GM12878 (cell line): Measurements from ENCODE around the gene COL1A2. TPM values are rescaled to one million over a fixed set of nuclear protein-coding genes. Genes with fewer than 3 reads are reported as not detected.

Experiments
- ATAC-seq: fragments of 200-7000 bp; cut with Tn5 transposase; 3 replicates; pipeline ENCODE4 v1.9.1; 2020; ENCODE audit warnings: mild to moderate bottlenecking, moderate library complexity
- BruUV-seq: library from RNA; stranded (reverse); fragments of 400-500 nt; replicated peaks from 2 replicates; lab custom pipeline; 2021; lab: Mats Ljungman, UMichigan
- CTCF ChIA-PET: fragments of 300-600 bp; sonication (Branson Sonifier 250); formaldehyde crosslinking; extraction: SDS; loops from one replicate; lab custom pipeline; 2021; ENCODE audit warnings: inconsistent platforms; lab: Yijun Ruan, JAX
- POLR2A ChIA-PET: fragments of 350-600 bp; formaldehyde crosslinking; extraction: SDS; loops from one replicate; lab custom pipeline; 2021; ENCODE audit warnings: inconsistent platforms; lab: Charles Lee
- RAD21 ChIA-PET: fragments of 300-600 bp; sonication (Branson Sonifier 250); formaldehyde crosslinking; loops from one replicate; lab custom pipeline; 2023; ENCODE audit warnings: antibody characterized with exemption; ENCODE audit not compliant: unreplicated experiment; lab: Charles Lee
- SMC1A ChIA-PET: fragments of 300-600 bp; sonication (Branson Sonifier 250); formaldehyde crosslinking; loops from one replicate; lab custom pipeline; 2023; ENCODE audit not compliant: unreplicated experiment, uncharacterized antibody; lab: Charles Lee
- DNase-seq: peaks from one replicate; pipeline ENCODE4 v3.0.0-alpha.2; 2011; ENCODE audit warnings: low read depth, low spot score
- FAIRE-seq: peaks from 3 replicates; lab custom pipeline; 2011; peaks lifted over from hg19 to GRCh38; lab: Jason Lieb, UNC
- H2AFZ ChIP-seq: 2 replicates; pipeline ENCODE4 v1.6.0; 2011; ENCODE audit warnings: low read depth, low read length, control low read depth; ENCODE audit not compliant: control insufficient read depth
- H3K27ac ChIP-seq: 2 replicates; pipeline ENCODE4 v1.5.1; 2011; ENCODE audit warnings: control low read depth; ENCODE audit not compliant: control insufficient read depth, insufficient read depth
- H3K27me3 ChIP-seq, 2 experiments: replicated peaks in 1 of 2; 2 replicates each; pipeline versions ENCODE4 v1.6.0 to v1.6.1; 2011; ENCODE audit warnings: low read length in 1 of 2; ENCODE audit not compliant: control insufficient read depth in 2 of 2, insufficient read depth in 2 of 2
- H3K36me3 ChIP-seq, 2 experiments: 2 replicates each; pipeline ENCODE4 v1.5.1; 2011; ENCODE audit warnings: low read length in 1 of 2; ENCODE audit not compliant: control insufficient read depth in 2 of 2, insufficient read depth in 2 of 2
- H3K4me1 ChIP-seq: 2 replicates; pipeline ENCODE4 v1.6.1; 2011; ENCODE audit warnings: mild to moderate bottlenecking, low read length, moderate library complexity, mixed read lengths; ENCODE audit not compliant: control insufficient read depth, insufficient read depth
- H3K4me2 ChIP-seq: 2 replicates; pipeline ENCODE4 v1.6.0; 2011; ENCODE audit warnings: control low read depth; ENCODE audit not compliant: control insufficient read depth, insufficient read depth
- H3K4me3 ChIP-seq: fragments of 200-600 bp; sonication (generic); 2 replicates; pipeline ENCODE4 v1.5.1; 2016
- H3K79me2 ChIP-seq: 2 replicates; pipeline ENCODE4 v1.6.0; 2011; ENCODE audit warnings: low read length; ENCODE audit not compliant: control insufficient read depth, insufficient read depth
- H3K9ac ChIP-seq: 2 replicates; pipeline ENCODE4 v1.8.0; 2011; ENCODE audit warnings: low read length, control low read depth, mixed read lengths; ENCODE audit not compliant: control insufficient read depth, insufficient read depth
- H3K9me3 ChIP-seq: replicated peaks from 3 replicates; pipeline ENCODE4 v1.5.1; 2011; ENCODE audit warnings: mild to moderate bottlenecking, low read length; ENCODE audit not compliant: control insufficient read depth, insufficient read depth
- H4K20me1 ChIP-seq: 2 replicates; pipeline ENCODE4 v1.6.0; 2011; ENCODE audit not compliant: control insufficient read depth, insufficient read depth
- BHLHE40 ChIP-seq, 2 experiments: fragments of 450-650 bp in 1 of 2; IDR thresholded peaks; 2 replicates each; pipeline ENCODE4 v1.6.1; 2011 to 2017; ENCODE audit warnings: low read depth in 2 of 2, borderline replicate concordance in 1 of 2, improper control_type of control experiment in 1 of 2, low read length in 1 of 2, mild to moderate bottlenecking in 1 of 2
- BRCA1 ChIP-seq: IDR thresholded peaks from 2 replicates; pipeline ENCODE4 v1.6.1; 2011; ENCODE audit warnings: low read depth, low read length, improper control_type of control experiment
- KDM1A ChIP-seq: fragments of 200-600 bp; sonication (generic); IDR thresholded peaks from 2 replicates; pipeline ENCODE4 v1.6.1; 2016; ENCODE audit warnings: borderline replicate concordance
- KLF5 ChIP-seq: fragments of 450-650 bp; IDR thresholded peaks from 2 replicates; pipeline ENCODE4 v1.6.1; 2014; ENCODE audit warnings: mild to moderate bottlenecking; ENCODE audit not compliant: partially characterized antibody
- MTA2 ChIP-seq: fragments of 450-650 bp; IDR thresholded peaks from 2 replicates; pipeline ENCODE4 v1.6.1; 2016; ENCODE audit warnings: low read depth, mild to moderate bottlenecking, moderate library complexity
- MYB ChIP-seq: fragments of 150-350 bp; IDR thresholded peaks from 2 replicates; pipeline ENCODE4 v1.6.1; 2014; ENCODE audit warnings: mild to moderate bottlenecking, low read depth, low read length, borderline replicate concordance
- PAX8 ChIP-seq: fragments of 450-650 bp; IDR thresholded peaks from 2 replicates; pipeline ENCODE4 v1.6.1; 2017; ENCODE audit warnings: mild to moderate bottlenecking, moderate library complexity
- RAD21 ChIP-seq: IDR thresholded peaks from 2 replicates; pipeline ENCODE4 v1.6.1; 2011; ENCODE audit warnings: mild to moderate bottlenecking, low read depth, low read length, moderate library complexity; ENCODE audit not compliant: insufficient read depth
- RUNX3 ChIP-seq: IDR thresholded peaks from 2 replicates; pipeline ENCODE4 v1.6.1; 2012; ENCODE audit warnings: low read length, inconsistent platforms
- SMAD5 ChIP-seq: IDR thresholded peaks from 2 replicates; pipeline ENCODE4 v1.6.1; 2016; ENCODE audit warnings: antibody characterized with exemption, low read depth
- SUZ12 ChIP-seq: fragments of 200-600 bp; sonication (generic); IDR thresholded peaks from one replicate; pipeline ENCODE4 v1.6.1; 2018; ENCODE audit warnings: antibody characterized with exemption, mild to moderate bottlenecking; ENCODE audit not compliant: unreplicated experiment
- TBL1XR1 ChIP-seq: IDR thresholded peaks from 2 replicates; pipeline ENCODE4 v1.6.1; 2012; ENCODE audit warnings: low read depth, low read length, improper control_type of control experiment
- TCF3 ChIP-seq: IDR thresholded peaks from 2 replicates; pipeline ENCODE4 v1.6.1; 2012; ENCODE audit warnings: low read depth, mild to moderate bottlenecking, low read length, borderline replicate concordance; ENCODE audit not compliant: insufficient read depth
- ZNF207 ChIP-seq: fragments of 450-650 bp; IDR thresholded peaks from 2 replicates; pipeline ENCODE4 v1.6.1; 2014; ENCODE audit warnings: antibody characterized with exemption, mild to moderate bottlenecking, borderline replicate concordance
- ZNF24 ChIP-seq: fragments of 450-650 bp; IDR thresholded peaks from 2 replicates; pipeline ENCODE4 v1.6.1; 2017; ENCODE audit warnings: antibody characterized with exemption, mild to moderate bottlenecking
- ZNF384 ChIP-seq: IDR thresholded peaks from 2 replicates; pipeline ENCODE4 v1.6.1; 2012; ENCODE audit warnings: low read depth, mild to moderate bottlenecking, low read length, improper control_type of control experiment, borderline replicate concordance
- ZSCAN29 ChIP-seq: fragments of 450-650 bp; IDR thresholded peaks from 2 replicates; pipeline ENCODE4 v1.6.1; 2017; ENCODE audit warnings: mild to moderate bottlenecking, moderate library complexity
- WGBS: methylation state at CpG from one replicate; pipeline ENCODE4 v1.1.6; 2016; ENCODE audit warnings: low lambda C conversion rate; ENCODE audit not compliant: insufficient replicate concordance, insufficient coverage; ENCODE audit errors: missing lambda C conversion rate; 5-methylcytosine and 5-hydroxymethylcytosine counted together
- in situ Hi-C: fragments of 300-500 bp; cut with MboI; formaldehyde crosslinking; loops from 9 replicates; pipeline ENCODE4 v1.14.3; 2018; ENCODE audit warnings: mixed read lengths
- intact Hi-C: fragments of 100-400 bp; cut with micrococcal nuclease; formaldehyde crosslinking; loops from one replicate; pipeline ENCODE4 v1.14.2; 2022; ENCODE audit not compliant: unreplicated experiment
- polyA plus RNA-seq, 11 experiments: library from polyadenylated mRNA; depleted of rRNA in 4 of 11; unstranded in 6 of 11; stranded (reverse) in 5 of 11; fragments of >200 nt; fragmentation: Nextera tagmentation in 4 of 11; fragmentation: Illumina TruSeq in 1 of 11; extraction: Ambion mirVana in 4 of 11; extraction: Trizol in 1 of 11; gene quantifications; 1 replicate in 1 of 11; 2 replicates in 10 of 11; pipeline versions ENCODE4 v1.2.1 to v1.2.3, GENCODE V29; 2011 to 2016; ENCODE audit warnings: inconsistent platforms in 2 of 11, missing spikeins in 2 of 11, low read depth in 1 of 11
- total RNA-seq, 4 experiments: library from RNA; depleted of rRNA in 3 of 4; stranded (reverse); fragments of >200 nt in 3 of 4; fragmentation: Illumina TruSeq in 1 of 4; extraction: Trizol in 1 of 4; gene quantifications; 2 replicates each; pipeline versions ENCODE4 v1.2.1 to v1.2.3, GENCODE V29; 2013 to 2021
- TF ChIP-seq, protein P1 (sequence below): IDR thresholded peaks from 2 replicates; pipeline ENCODE4 v1.6.1; 2011; ENCODE audit warnings: borderline replicate concordance, low read depth, mild to moderate bottlenecking, moderate library complexity, low read length; ENCODE audit not compliant: insufficient read depth, poor library complexity, severe bottlenecking

The COL1A2 gene
- total and polyA plus RNA-seq, 10 of the 15 experiments (the other 5 are each of a cell fraction or from before 2014, with no cell fraction given) = 0.03 to 2.5 (median 0.76) TPM; not detected in 4

DNA sequence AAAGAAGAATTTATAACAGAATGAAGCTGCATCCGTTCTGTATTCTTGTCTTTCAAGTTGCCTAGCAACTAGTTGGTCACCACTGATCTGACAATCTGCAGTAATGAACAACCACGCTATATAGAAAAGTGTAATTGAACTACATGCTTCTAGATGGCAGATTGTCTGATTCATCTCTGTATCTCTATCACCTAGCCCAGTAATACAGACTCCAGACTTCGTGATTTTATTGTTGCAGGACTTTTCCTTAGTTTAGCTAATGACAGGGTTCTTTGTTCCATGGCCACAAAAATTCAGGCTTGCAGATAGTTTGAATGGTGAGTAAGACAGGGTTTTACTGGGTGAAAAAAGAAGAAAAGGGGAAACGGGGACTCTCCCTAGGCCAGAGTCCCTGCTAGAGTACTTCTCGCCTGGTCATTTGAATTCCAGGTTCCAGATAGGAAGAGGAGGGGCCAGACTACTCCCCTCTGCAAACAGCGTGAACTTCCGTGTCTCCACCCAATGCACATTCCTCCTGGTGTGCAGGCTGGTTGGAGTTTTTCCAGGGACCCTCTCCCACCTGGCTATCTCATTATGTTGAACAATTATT is 45.9 kb downstream of the COL1A2 start:
- no peak for DNase-seq
- no peaks in the 10 kb centered on the region; a peak in 1 of 4 replicates for H3K27me3 ChIP-seq
- CTCF ChIA-PET = interaction anchor here (1.2 to 1.6 kb wide), 2 partner anchors 8 to 641 kb away, joined by 3 to 4 read pairs; no protein-coding TSS in a partner anchor
- RAD21 ChIA-PET = interaction anchor here (1.6 kb wide), 1 partner anchor 9 kb away, joined by 5 read pairs; no protein-coding TSS in a partner anchor
- intact Hi-C loops = no loop called here
- H3K9me3 ChIP-seq = no peaks in the 10 kb centered on the region
- SMC1A ChIA-PET = interaction anchor here (1.0 to 1.9 kb wide), 2 partner anchors 10 to 28 kb away, joined by 3 to 8 read pairs; no protein-coding TSS in a partner anchor
- H3K79me2 ChIP-seq = no peaks in the 10 kb centered on the region
- no peaks in the 10 kb centered on the region for H3K36me3 ChIP-seq
- no peak overlapping the region for H3K27ac ChIP-seq
- no peak overlapping the region for H2AFZ ChIP-seq
- H3K9ac ChIP-seq = no peak overlapping the region
- no peaks in the 10 kb centered on the region for H3K4me1 ChIP-seq
- H4K20me1 ChIP-seq = no peaks in the 10 kb centered on the region
- in situ Hi-C loops = loop anchor here (25.0 kb wide), 1 partner anchor 1247 kb away; no protein-coding TSS in a partner anchor
- WGBS = 23% methylated on average over 6 of the region's 7 CpGs
- FAIRE-seq = no peak
- no TSS peak for BruUV-seq
- TF ChIP-seq PAX8 (no peak), MTA2 (no peak), SUZ12 (no peak), KDM1A (no peak), TBL1XR1 (no peak), BHLHE40 (IDR thresholded peaks at IDR 0.05; ENCODE audit: borderline replicate concordance in 1 of 2, low read depth in 2 of 2, low read length in 1 of 2) (no peak), TCF3 (no peak), BRCA1 (no peak), RUNX3 (no peak), ZNF384 (no peak), ZNF24 (no peak), ZSCAN29 (no peak), RAD21 (no peak), SMAD5 (no peak), ZNF207 (no peak), KLF5 (no peak), MYB (no peak)
- TF ChIP-seq, protein P1, sequence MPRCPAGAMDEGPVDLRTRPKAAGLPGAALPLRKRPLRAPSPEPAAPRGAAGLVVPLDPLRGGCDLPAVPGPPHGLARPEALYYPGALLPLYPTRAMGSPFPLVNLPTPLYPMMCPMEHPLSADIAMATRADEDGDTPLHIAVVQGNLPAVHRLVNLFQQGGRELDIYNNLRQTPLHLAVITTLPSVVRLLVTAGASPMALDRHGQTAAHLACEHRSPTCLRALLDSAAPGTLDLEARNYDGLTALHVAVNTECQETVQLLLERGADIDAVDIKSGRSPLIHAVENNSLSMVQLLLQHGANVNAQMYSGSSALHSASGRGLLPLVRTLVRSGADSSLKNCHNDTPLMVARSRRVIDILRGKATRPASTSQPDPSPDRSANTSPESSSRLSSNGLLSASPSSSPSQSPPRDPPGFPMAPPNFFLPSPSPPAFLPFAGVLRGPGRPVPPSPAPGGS = no peak
- ATAC-seq = no peak
- H3K4me3 ChIP-seq = no peak overlapping the region
- no peak overlapping the region for H3K4me2 ChIP-seq
- POLR2A ChIA-PET = no interaction called here
